ENCODE data around the gene EPS8L2. TPM values are rescaled to one million over a fixed set of nuclear protein-coding genes. Genes with fewer than 3 reads are reported as not detected.
"Not testable (repeated sequence)": the region's sequence is repeated elsewhere in the genome, so short reads cannot be mapped to it uniquely, and the experiment has no call there.

The EPS8L2 gene
- polyA plus RNA-seq, 4 donors = 94.5 to 147 (median 112) TPM

GRCh38 chr11:723120-723883 is 17.3 kb downstream of the EPS8L2 start:
- no peak for DNase-seq (ENCODE audit: low read depth in 4 of 4, low spot score in 3 of 4)

- no peak for DNase-seq (ENCODE audit: low read depth in 4 of 4, low spot score in 3 of 4)
Observed at GRCh38 chr11:724049-724777, 18.2 kb downstream of the EPS8L2 start.

GRCh38 chr11:724778-725386 is 18.9 kb downstream of the EPS8L2 start:
- DNase-seq (ENCODE audit: low read depth in 4 of 4, low spot score in 3 of 4) = no peak

- DNase-seq (ENCODE audit: low read depth in 4 of 4, low spot score in 3 of 4) = no peak
Observed at GRCh38 chr11:725624-726202, 19.7 kb downstream of the EPS8L2 start.

- no peak for DNase-seq (ENCODE audit: low read depth in 4 of 4, low spot score in 3 of 4)
Observed at GRCh38 chr11:726278-727220, 20.5 kb downstream of the EPS8L2 start.

- no peak for DNase-seq (ENCODE audit: low read depth in 4 of 4, low spot score in 3 of 4)
Observed at GRCh38 chr11:727281-727701, 21.3 kb downstream of the EPS8L2 start.

GRCh38 chr11:727859-728748 is 22.1 kb downstream of the EPS8L2 start:
- peak in 1 of 4 donors; percentile 74 for DNase-seq (ENCODE audit: low read depth in 4 of 4, low spot score in 3 of 4)

GRCh38 chr11:728901-729491 is 23.0 kb downstream of the EPS8L2 start:
- no peak for DNase-seq (ENCODE audit: low read depth in 4 of 4, low spot score in 3 of 4)

- no peak for DNase-seq (ENCODE audit: low read depth in 4 of 4, low spot score in 3 of 4)
Observed at GRCh38 chr11:729492-730074, 23.6 kb downstream of the EPS8L2 start.

GRCh38 chr11:733072-733471 is 27.0 kb downstream of the EPS8L2 start:
- no peak for DNase-seq (ENCODE audit: low read depth in 4 of 4, low spot score in 3 of 4)

- not testable (repeated sequence) for DNase-seq (ENCODE audit: low read depth in 4 of 4, low spot score in 3 of 4)
Observed at GRCh38 chr11:734541-734940, 28.5 kb downstream of the EPS8L2 start.

- no peak for DNase-seq (ENCODE audit: low read depth in 4 of 4, low spot score in 3 of 4)
Observed at GRCh38 chr11:737366-737765, 31.3 kb downstream of the EPS8L2 start.

GRCh38 chr11:737899-738298 is 31.9 kb downstream of the EPS8L2 start:
- DNase-seq (ENCODE audit: low read depth in 4 of 4, low spot score in 3 of 4) = not testable (repeated sequence)

GRCh38 chr11:742156-742546 is 36.1 kb downstream of the EPS8L2 start:
- DNase-seq (ENCODE audit: low read depth in 4 of 4, low spot score in 3 of 4) = no peak

GRCh38 chr11:742571-743201 is 36.7 kb downstream of the EPS8L2 start:
- no peak for DNase-seq (ENCODE audit: low read depth in 4 of 4, low spot score in 3 of 4)

- no peak for DNase-seq (ENCODE audit: low read depth in 4 of 4, low spot score in 3 of 4)
Observed at GRCh38 chr11:745428-745827, 39.4 kb downstream of the EPS8L2 start.

GRCh38 chr11:746289-747157 is 40.5 kb downstream of the EPS8L2 start:
- DNase-seq (ENCODE audit: low read depth in 4 of 4, low spot score in 3 of 4) = no peak
